GM23338 (cell line): ENCODE results near the gene GRIN3A. TPM values are rescaled to one million over a fixed set of nuclear protein-coding genes. Genes with fewer than 3 reads are reported as not detected.
A peak's percentile ranks its signal among the peaks of the same experiment; 100 is the strongest.

Experiments used
- ATAC-seq: fragments of 200-7000 bp; cut with Tn5 transposase; 3 replicates; pipeline ENCODE4 v1.9.1; 2020
- DNase-seq: peaks from one replicate; pipeline ENCODE4 v3.0.0-alpha.2; 2015; ENCODE audit warnings: low spot score
- H2AFZ ChIP-seq: fragments of 200-600 bp; sonication (generic); 2 replicates; pipeline ENCODE4 v1.8.0; 2016; ENCODE audit warnings: antibody characterized with exemption, mild to moderate bottlenecking, moderate library complexity
- H3F3A ChIP-seq: fragments of 200-600 bp; sonication (generic); replicated peaks from 2 replicates; pipeline ENCODE4 v1.8.0; 2017; ENCODE audit warnings: antibody characterized with exemption, mixed run types, low read depth
- H3K27ac ChIP-seq: fragments of 200-600 bp; sonication (generic); 2 replicates; pipeline ENCODE4 v1.6.1; 2016; ENCODE audit warnings: low read depth
- H3K27me3 ChIP-seq: fragments of 200-600 bp; sonication (generic); 2 replicates; pipeline ENCODE4 v1.8.0; 2016; ENCODE audit warnings: mild to moderate bottlenecking, mixed run types, moderate library complexity; ENCODE audit not compliant: insufficient read depth
- H3K36me3 ChIP-seq: fragments of 200-600 bp; sonication (generic); 2 replicates; pipeline ENCODE4 v1.8.0; 2016; ENCODE audit warnings: mild to moderate bottlenecking; ENCODE audit not compliant: insufficient read depth
- H3K4me1 ChIP-seq: fragments of 200-600 bp; sonication (generic); 2 replicates; pipeline ENCODE4 v1.8.0; 2016; ENCODE audit warnings: mild to moderate bottlenecking, moderate library complexity; ENCODE audit not compliant: insufficient read depth
- H3K4me2 ChIP-seq: fragments of 200-600 bp; sonication (generic); 2 replicates; pipeline ENCODE4 v1.7.1; 2017; ENCODE audit warnings: mixed run types
- H3K4me3 ChIP-seq: fragments of 200-600 bp; sonication (generic); 2 replicates; pipeline ENCODE4 v1.6.1; 2016; ENCODE audit warnings: mixed run types
- H3K79me2 ChIP-seq: fragments of 200-600 bp; sonication (generic); replicated peaks from 2 replicates; pipeline ENCODE4 v1.8.0; 2017; ENCODE audit warnings: mild to moderate bottlenecking; ENCODE audit not compliant: insufficient read depth
- H3K9me2 ChIP-seq: fragments of 200-600 bp; sonication (generic); 2 replicates; pipeline ENCODE4 v1.8.0; 2017; ENCODE audit not compliant: insufficient read depth
- H4K20me1 ChIP-seq: fragments of 200-600 bp; sonication (generic); replicated peaks from 2 replicates; pipeline ENCODE4 v1.8.0; 2017; ENCODE audit warnings: mild to moderate bottlenecking; ENCODE audit not compliant: insufficient read depth
- H3K27ac Mint-ChIP-seq: 2 replicates; pipeline ENCODE4 v1.8.0; 2020; ENCODE audit warnings: inconsistent platforms, mild to moderate bottlenecking, moderate library complexity, mixed read lengths
- H3K27me3 Mint-ChIP-seq: 3 replicates; pipeline ENCODE4 v1.8.0; 2022; ENCODE audit warnings: low read depth, mild to moderate bottlenecking, moderate library complexity, mixed read lengths, inconsistent platforms; ENCODE audit not compliant: insufficient read depth, poor library complexity
- H3K36me3 Mint-ChIP-seq: 3 replicates; pipeline ENCODE4 v1.8.0; 2021; ENCODE audit warnings: low read depth, mild to moderate bottlenecking, inconsistent platforms, moderate library complexity, mixed read lengths
- H3K4me1 Mint-ChIP-seq: 3 replicates; pipeline ENCODE4 v1.8.0; 2020; ENCODE audit warnings: mild to moderate bottlenecking, inconsistent platforms, mixed read lengths
- H3K4me3 Mint-ChIP-seq: 3 replicates; pipeline ENCODE4 v1.8.0; 2021; ENCODE audit warnings: moderate library complexity, mild to moderate bottlenecking, inconsistent platforms, mixed read lengths
- H3K9me3 Mint-ChIP-seq: 3 replicates; pipeline ENCODE4 v1.8.0; 2020; ENCODE audit warnings: moderate library complexity, mild to moderate bottlenecking, inconsistent platforms, mixed read lengths
- CREB1 ChIP-seq: fragments of 250-450 bp; sonication (Bioruptor Pico); IDR thresholded peaks from 2 replicates; pipeline ENCODE4 v1.5.0; 2020; ENCODE audit warnings: low read depth, mild to moderate bottlenecking, moderate library complexity
- CTCF ChIP-seq, 2 experiments: fragments of 200-600 bp in 1 of 2; sonication (generic) in 1 of 2; conservative IDR thresholded peaks; 2 replicates each; pipeline versions ENCODE4 v1.5.1 to v1.6.1; 2016 to 2017; ENCODE audit warnings: antibody characterized with exemption in 2 of 2, low read depth in 2 of 2, mild to moderate bottlenecking in 2 of 2, moderate library complexity in 1 of 2
- ETS1 ChIP-seq: IDR thresholded peaks from 2 replicates; pipeline ENCODE4 v1.6.1; 2016; ENCODE audit warnings: antibody characterized with exemption
- EZH2 ChIP-seq: fragments of 200-600 bp; sonication (generic); IDR thresholded peaks from one replicate; pipeline ENCODE4 v1.8.0; 2017; ENCODE audit warnings: antibody characterized with exemption, mild to moderate bottlenecking, low read depth; ENCODE audit not compliant: unreplicated experiment
- JUNB ChIP-seq: IDR thresholded peaks from one replicate; pipeline ENCODE4 v1.6.1; 2016; ENCODE audit warnings: antibody characterized with exemption; ENCODE audit not compliant: unreplicated experiment
- NANOG ChIP-seq: IDR thresholded peaks from 2 replicates; pipeline ENCODE4 v1.6.1; 2016; ENCODE audit warnings: antibody characterized with exemption, borderline replicate concordance
- POLR2AphosphoS5 ChIP-seq: IDR thresholded peaks from 2 replicates; pipeline ENCODE4 v1.6.1; 2016; ENCODE audit warnings: antibody characterized with exemption, low read depth
- polyA plus RNA-seq: library from polyadenylated mRNA; unstranded; fragments of >200 nt; fragmentation: Nextera tagmentation; extraction: Ambion mirVana; gene quantifications from 2 replicates; pipeline ENCODE4 v1.2.1, GENCODE V29; 2016
- total RNA-seq: library from RNA; depleted of rRNA; stranded (reverse); fragments of >200 nt; shearing (Covaris generic); gene quantifications from 2 replicates; pipeline ENCODE4 v1.2.3, GENCODE V29; 2014

The GRIN3A gene
- total and polyA plus RNA-seq, 2 experiments from 2014 or later = 0.03 to 0.05 TPM

GRCh38 chr9:101567725-101568350 lies 170.6 kb downstream of the GRIN3A start:
- Histone ChIP-seq H2AFZ (no peak overlapping the region), H3F3A (no peaks in the 10 kb centered on the region), H3K4me2 (no peak overlapping the region), H3K36me3 (peaks cover 20% of the 10 kb centered on the region; the same call in 1 of the 2 replicates), H3K4me3 (no peak overlapping the region), H3K79me2 (no peaks in the 10 kb centered on the region), H3K27me3 (no peaks in the 10 kb centered on the region), H3K4me1 (peaks cover 33% of the 10 kb centered on the region), H3K27ac (no peak overlapping the region), H3K9me2 (peaks cover 8% of the 10 kb centered on the region), H4K20me1 (no peaks in the 10 kb centered on the region)
- no peak for DNase-seq
- peaks cover 27% of the 10 kb centered on the region for H3K4me1 Mint-ChIP-seq
- H3K36me3 Mint-ChIP-seq = peaks cover 36% of the 10 kb centered on the region
- no peaks in the 10 kb centered on the region for H3K9me3 Mint-ChIP-seq
- no peak for TF ChIP-seq CREB1 (CRISPR knock-in tag)
- TF ChIP-seq JUNB = no peak
- peaks cover 3% of the 10 kb centered on the region for H3K27me3 Mint-ChIP-seq
- H3K4me3 Mint-ChIP-seq = no peak overlapping the region
- H3K27ac Mint-ChIP-seq = no peak overlapping the region
- no peak for ATAC-seq

- H3K36me3 ChIP-seq = peaks cover 27% of the 10 kb centered on the region; the same call in 1 of the 2 replicates
- no peaks in the 10 kb centered on the region for H3F3A ChIP-seq
- ATAC-seq (no peak), DNase-seq (peak; percentile 65)
- no peaks in the 10 kb centered on the region for H3K27me3 ChIP-seq
- peaks cover 43% of the 10 kb centered on the region for H3K36me3 Mint-ChIP-seq
- H3K4me2 ChIP-seq = no peak overlapping the region
- H3K9me3 Mint-ChIP-seq = no peaks in the 10 kb centered on the region
- peaks cover 26% of the 10 kb centered on the region for H3K4me1 ChIP-seq
- no peak overlapping the region for H3K27ac Mint-ChIP-seq
- TF ChIP-seq CTCF (conservative IDR thresholded peaks at IDR 0.05; ENCODE audit: low read depth in 2 of 2) (peak; percentile 66 to 67), EZH2 (no peak)
- H3K4me3 Mint-ChIP-seq = no peak overlapping the region
- H3K4me1 Mint-ChIP-seq = peaks cover 20% of the 10 kb centered on the region
- peaks cover 8% of the 10 kb centered on the region for H3K9me2 ChIP-seq
- no peak overlapping the region for H2AFZ ChIP-seq
- no peak overlapping the region for H3K4me3 ChIP-seq
- no peaks in the 10 kb centered on the region for H3K79me2 ChIP-seq
- H3K27me3 Mint-ChIP-seq = no peaks in the 10 kb centered on the region
- H4K20me1 ChIP-seq = no peaks in the 10 kb centered on the region
- no peak overlapping the region for H3K27ac ChIP-seq
These were observed 171.3 kb downstream of the GRIN3A start for GRCh38 chr9:101566904-101567724.

- Histone ChIP-seq H3K36me3 (peaks cover 43% of the 10 kb centered on the region), H2AFZ (no peak overlapping the region)
- ATAC-seq = no peak
- TF ChIP-seq CREB1 (CRISPR knock-in tag) (no peak), NANOG (no peak), ETS1 (no peak), JUNB (no peak), POLR2AphosphoS5 (no peak)
These were observed 174.2 kb downstream of the GRIN3A start for GRCh38 chr9:101564252-101564651.

More at GRCh38 chr9:101564252-101564651, 174.2 kb downstream of the GRIN3A start:
- peaks cover 10% of the 10 kb centered on the region for H3K79me2 ChIP-seq
- Mint-ChIP-seq H3K27me3 (no peaks in the 10 kb centered on the region), H3K27ac (no peak overlapping the region), H3K4me1 (no peaks in the 10 kb centered on the region), H3K36me3 (peaks cover 67% of the 10 kb centered on the region), H3K4me3 (no peak overlapping the region), H3K9me3 (no peaks in the 10 kb centered on the region)
- H4K20me1 ChIP-seq = no peaks in the 10 kb centered on the region
- no peaks in the 10 kb centered on the region for H3F3A ChIP-seq
- no peak overlapping the region for H3K27ac ChIP-seq
- no peaks in the 10 kb centered on the region for H3K4me1 ChIP-seq
- no peaks in the 10 kb centered on the region for H3K27me3 ChIP-seq
- no peaks in the 10 kb centered on the region for H3K9me2 ChIP-seq
- H3K4me3 ChIP-seq = no peak overlapping the region
- no peak overlapping the region for H3K4me2 ChIP-seq
- DNase-seq = no peak
